HG02763 (cell line): Measurements from ENCODE around the gene RALGAPA2.

ENCODE experiments used
- ATAC-seq: cut with Tn5 transposase; IDR thresholded peaks from one replicate; pipeline ENCODE4 v1.9.1; 2021; ENCODE audit warnings: mild to moderate bottlenecking, moderate library complexity; ENCODE audit not compliant: unreplicated experiment

RALGAPA2 gene

GRCh38 chr20:20373091-20373571, 339.3 kb downstream of the RALGAPA2 start:
- no peak for ATAC-seq

GRCh38 chr20:20371681-20372080, 340.8 kb downstream of the RALGAPA2 start:
- ATAC-seq = no peak

- ATAC-seq = no peak
Measured at GRCh38 chr20:20371083-20371482, 341.4 kb downstream of the RALGAPA2 start.

GRCh38 chr20:20370094-20370575, 342.3 kb downstream of the RALGAPA2 start:
- no peak for ATAC-seq

GRCh38 chr20:20369250-20370093, 343.0 kb downstream of the RALGAPA2 start:
- no peak for ATAC-seq

GRCh38 chr20:20368418-20369249, 343.8 kb downstream of the RALGAPA2 start:
- no peak for ATAC-seq

GRCh38 chr20:20367575-20368417, 344.6 kb downstream of the RALGAPA2 start, which contains the start of gene INSM1:
Gene INSM1 (plus strand): TSS chr20:20368104. CDS start chr20:20368268, 164 bp downstream.
- no peak for ATAC-seq

- no peak for ATAC-seq
Measured at GRCh38 chr20:20366876-20367574, 345.4 kb downstream of the RALGAPA2 start.

- ATAC-seq = no peak
Measured at GRCh38 chr20:20366551-20366875, 345.9 kb downstream of the RALGAPA2 start.

GRCh38 chr20:20365480-20366161, 346.8 kb downstream of the RALGAPA2 start:
- ATAC-seq = no peak

GRCh38 chr20:20364593-20365479, 347.6 kb downstream of the RALGAPA2 start:
- no peak for ATAC-seq

GRCh38 chr20:20363799-20364592, 348.4 kb downstream of the RALGAPA2 start:
- no peak for ATAC-seq

- no peak for ATAC-seq
Measured at GRCh38 chr20:20363434-20363798, 349.0 kb downstream of the RALGAPA2 start.

GRCh38 chr20:20362774-20363433, 349.5 kb downstream of the RALGAPA2 start:
- no peak for ATAC-seq

GRCh38 chr20:20360464-20360863, 352.0 kb downstream of the RALGAPA2 start:
- no peak for ATAC-seq

- no peak for ATAC-seq
Measured at GRCh38 chr20:20359628-20360027, 352.8 kb downstream of the RALGAPA2 start.

- no peak for ATAC-seq
Measured at GRCh38 chr20:20358801-20359200, 353.6 kb downstream of the RALGAPA2 start.
